OCI-LY1 (cell line): ENCODE results near the gene CPVL.

ENCODE experiments used
- EZH2 ChIP-seq: fragments of 200-600 bp; sonication (generic), shearing (Covaris generic); IDR thresholded peaks from 2 replicates; pipeline ENCODE4 v1.8.0; 2017; ENCODE audit warnings: borderline replicate concordance, mixed run types, mild to moderate bottlenecking, antibody characterized with exemption, low read length, moderate library complexity, mixed read lengths
- TF ChIP-seq, protein P1 (sequence below): fragments of 200-600 bp; sonication (generic), shearing (Covaris generic); IDR thresholded peaks from 2 replicates; pipeline ENCODE4 v1.5.1; 2017; ENCODE audit warnings: mild to moderate bottlenecking, antibody characterized with exemption, low read length, moderate library complexity, mixed read lengths

DNA sequence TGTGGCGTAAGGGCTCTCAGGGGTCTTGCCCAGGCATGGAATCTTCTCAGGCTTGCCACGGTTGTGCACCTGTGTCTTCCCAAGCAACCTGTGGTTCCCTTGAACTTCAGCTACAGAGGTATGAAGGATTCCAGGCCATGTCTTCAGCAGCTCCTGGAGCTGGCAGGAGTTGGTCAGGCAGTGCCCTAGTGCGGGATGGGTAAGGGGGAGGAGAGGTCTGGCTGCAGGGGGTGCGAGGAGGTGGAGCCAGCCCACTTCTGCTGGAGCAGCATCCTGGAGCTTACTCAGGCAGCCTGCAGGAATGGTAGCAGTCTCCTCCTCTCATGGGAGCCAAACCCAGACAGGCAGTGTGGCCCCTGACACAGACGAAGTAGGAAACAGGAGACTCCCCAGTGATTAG is 184.4 kb downstream of the CPVL start:
- TF ChIP-seq, protein P1, sequence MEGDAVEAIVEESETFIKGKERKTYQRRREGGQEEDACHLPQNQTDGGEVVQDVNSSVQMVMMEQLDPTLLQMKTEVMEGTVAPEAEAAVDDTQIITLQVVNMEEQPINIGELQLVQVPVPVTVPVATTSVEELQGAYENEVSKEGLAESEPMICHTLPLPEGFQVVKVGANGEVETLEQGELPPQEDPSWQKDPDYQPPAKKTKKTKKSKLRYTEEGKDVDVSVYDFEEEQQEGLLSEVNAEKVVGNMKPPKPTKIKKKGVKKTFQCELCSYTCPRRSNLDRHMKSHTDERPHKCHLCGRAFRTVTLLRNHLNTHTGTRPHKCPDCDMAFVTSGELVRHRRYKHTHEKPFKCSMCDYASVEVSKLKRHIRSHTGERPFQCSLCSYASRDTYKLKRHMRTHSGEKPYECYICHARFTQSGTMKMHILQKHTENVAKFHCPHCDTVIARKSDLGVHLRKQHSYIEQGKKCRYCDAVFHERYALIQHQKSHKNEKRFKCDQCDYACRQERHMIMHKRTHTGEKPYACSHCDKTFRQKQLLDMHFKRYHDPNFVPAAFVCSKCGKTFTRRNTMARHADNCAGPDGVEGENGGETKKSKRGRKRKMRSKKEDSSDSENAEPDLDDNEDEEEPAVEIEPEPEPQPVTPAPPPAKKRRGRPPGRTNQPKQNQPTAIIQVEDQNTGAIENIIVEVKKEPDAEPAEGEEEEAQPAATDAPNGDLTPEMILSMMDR, result no peak
- no peak for TF ChIP-seq EZH2
